HG02870 (cell line): ENCODE measurements around the gene CNFN.

Experiments
- ATAC-seq: cut with Tn5 transposase; IDR thresholded peaks from one replicate; pipeline ENCODE4 v1.9.1; 2021; ENCODE audit warnings: mild to moderate bottlenecking, moderate library complexity; ENCODE audit not compliant: unreplicated experiment

Gene CNFN

DNA sequence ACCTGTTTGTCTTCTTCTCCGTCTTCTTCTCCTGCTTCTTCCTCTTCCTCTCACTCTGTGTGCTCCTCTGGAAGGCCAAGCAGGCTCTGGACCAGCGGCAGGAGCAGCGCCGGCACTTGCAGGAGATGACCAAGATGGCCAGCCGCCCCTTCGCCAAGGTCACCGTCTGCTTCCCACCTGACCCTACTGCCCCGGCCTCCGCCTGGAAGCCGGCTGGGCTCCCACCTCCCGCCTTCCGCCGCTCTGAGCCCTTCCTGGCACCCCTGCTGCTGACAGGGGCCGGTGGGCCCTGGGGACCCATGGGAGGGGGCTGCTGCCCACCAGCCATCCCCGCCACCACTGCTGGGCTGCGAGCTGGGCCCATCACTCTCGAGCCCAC lies 13.9 kb downstream of the CNFN start:
- no peak for ATAC-seq

DNA sequence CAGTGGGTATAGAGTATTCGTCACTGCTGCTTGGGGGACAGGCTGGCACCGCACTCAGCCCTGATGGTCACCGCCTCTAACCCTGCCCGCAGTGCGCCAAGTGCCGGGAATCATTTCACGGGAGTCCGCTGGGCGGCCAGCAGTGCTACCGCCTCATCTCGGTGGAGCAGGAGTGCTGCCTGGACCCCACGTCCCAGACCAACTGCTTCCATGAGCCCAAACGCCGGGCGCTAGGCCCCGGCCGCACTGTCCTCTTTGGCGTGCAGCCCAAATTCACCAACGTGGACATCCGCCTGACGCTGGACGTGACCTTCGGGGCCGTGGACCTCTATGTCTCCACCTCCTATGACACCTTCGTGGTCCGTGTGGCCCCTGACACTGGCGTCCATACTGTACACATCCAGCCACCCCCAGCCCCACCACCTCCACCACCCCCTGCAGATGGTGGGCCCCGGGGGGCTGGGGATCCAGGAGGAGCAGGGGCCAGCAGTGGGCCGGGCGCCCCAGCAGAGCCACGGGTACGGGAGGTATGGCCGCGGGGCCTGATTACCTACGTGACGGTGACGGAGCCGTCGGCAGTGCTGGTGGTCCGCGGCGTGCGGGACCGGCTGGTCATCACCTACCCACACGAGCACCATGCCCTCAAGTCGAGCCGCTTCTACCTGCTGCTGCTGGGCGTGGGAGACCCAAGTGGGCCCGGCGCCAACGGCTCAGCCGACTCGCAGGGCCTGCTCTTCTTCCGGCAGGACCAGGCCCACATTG lies 14.5 kb downstream of the CNFN start:
- no peak for ATAC-seq

DNA sequence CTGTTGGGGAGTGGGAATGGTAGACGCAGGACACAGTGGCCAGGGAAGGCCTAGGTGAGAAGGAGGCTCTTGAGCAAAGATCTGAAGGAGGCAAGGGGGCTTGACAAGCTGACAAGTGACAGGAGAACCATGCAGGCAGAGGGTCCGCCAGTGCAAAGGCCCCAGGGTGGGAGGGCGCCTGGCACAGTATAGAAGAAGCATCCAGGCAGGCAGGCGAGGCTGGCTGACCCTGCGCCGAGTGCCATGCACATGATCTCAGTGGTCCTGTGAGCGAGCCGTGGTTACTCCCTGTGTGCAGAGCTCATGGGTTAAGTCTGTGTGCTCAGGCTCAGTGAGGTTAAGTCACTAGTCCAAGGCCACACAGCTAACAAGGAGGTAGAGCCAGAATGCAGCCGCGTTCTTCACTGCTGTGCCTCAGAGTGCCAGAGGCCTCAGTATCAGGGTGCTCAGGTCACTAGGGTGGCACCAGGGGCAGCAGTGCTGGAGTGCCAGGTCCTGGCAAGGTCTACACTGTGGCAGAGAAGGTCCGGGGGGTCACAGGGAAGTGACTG lies 15.2 kb downstream of the CNFN start:
- no peak for ATAC-seq

DNA sequence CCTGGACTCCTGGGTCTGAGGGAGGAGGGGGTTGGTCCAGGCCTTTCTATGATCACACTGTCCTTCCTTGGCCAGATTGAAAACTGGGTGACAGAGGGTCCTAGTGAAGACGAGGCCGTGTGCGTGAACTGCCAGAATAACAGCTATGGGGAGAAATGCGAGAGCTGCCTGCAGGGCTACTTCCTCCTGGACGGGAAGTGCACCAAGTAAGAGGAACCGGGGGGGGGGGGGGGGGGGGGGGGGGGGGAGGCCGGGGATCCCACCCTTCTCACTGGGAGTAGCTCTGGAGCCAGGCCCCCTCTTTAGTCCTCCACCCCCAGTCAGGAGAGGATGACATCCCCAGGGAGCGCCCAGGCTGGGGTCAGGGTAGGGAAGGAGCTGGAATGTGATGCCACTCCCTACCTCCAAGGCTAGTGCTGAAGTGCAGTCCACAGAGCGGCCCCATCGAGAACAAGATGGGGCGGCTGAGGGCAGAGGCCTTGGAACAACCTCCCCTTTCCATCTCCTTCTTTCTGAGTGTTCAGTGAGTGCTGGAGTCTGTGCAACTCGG lies 19.4 kb downstream of the CNFN start:
- no peak for ATAC-seq

DNA sequence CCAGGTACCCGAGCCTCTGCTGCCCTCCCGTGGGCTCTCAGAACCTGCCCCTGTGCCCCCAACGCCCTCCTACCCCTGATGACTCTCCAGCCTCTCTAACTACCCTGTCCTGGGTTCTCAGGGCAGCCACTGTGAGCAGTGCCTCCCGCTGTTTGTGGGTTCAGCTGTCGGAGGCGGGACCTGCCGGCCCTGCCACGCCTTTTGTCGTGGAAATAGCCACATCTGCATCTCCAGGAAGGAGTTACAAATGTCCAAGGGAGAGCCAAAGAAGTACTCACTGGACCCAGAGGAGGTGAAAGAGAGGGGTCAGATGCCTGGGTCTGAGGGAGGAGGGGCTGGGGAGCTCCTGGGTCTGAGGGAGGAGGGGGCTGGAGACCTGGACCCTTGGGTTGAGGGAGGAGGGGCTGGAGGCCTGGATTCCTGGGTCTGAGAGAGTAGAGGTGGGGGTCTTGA lies 20.0 kb downstream of the CNFN start:
- no peak for ATAC-seq

DNA sequence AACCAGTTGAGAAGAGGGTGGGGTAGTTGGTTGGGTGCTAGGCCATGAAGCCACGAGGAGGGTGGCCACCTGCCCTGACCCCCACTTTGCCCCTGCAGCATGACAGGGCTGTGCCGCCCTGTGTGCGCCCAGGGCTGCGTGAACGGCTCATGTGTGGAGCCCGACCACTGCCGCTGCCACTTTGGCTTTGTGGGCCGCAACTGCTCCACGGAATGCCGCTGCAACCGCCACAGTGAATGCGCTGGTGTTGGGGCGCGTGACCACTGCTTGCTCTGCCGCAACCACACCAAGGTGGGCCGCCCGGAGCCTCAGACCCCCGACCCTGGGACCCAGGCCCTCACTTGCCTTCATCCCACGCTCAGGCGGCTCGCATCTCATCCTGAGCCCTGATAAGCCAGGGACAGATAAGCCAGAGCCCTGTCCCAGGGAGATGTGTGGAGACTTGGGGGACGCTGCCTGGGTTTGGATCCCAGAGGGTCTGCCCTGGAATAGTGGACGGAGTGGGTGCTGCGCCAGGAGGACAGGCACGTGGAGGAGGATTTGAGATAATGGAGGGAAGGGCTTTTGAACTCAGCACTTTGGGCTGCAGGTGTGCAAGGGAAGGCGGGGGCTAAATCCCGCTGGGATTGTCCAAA lies 20.5 kb downstream of the CNFN start:
- no peak for ATAC-seq

DNA sequence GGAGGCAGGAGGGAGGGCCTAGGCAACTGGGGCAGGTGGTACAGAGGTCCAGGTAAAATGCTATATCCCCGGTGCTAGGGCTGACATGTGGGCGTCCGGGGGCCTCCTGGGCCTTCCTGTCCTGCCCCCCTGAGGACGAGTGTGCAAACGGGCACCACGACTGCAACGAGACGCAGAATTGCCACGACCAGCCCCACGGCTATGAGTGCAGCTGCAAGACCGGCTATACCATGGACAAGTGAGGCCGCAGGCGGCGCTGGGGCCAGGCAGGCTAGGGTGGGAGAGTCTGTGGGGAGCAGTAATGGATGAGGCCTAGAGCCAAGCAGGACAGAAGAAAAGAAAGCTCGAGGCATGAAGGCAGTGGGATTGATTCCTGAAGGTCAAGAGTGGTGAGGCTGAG lies 21.3 kb downstream of the CNFN start:
- ATAC-seq = no peak

DNA sequence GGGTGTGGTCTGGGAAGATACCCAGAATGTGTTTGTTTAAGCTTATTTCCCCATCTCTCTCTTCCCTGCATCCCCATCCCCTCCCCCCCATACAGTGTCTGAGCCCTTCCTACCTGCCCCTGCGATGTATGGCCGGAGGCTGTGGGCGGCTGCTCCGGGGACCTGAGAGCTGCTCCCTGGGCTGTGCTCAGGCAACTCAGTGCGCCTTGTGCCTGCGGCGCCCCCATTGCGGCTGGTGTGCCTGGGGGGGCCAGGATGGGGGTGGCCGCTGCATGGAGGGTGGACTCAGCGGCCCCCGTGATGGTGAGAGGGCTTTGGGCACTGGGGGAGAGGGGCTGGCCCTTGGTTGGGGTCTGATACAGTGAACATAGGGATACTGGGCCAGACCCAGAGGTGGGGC lies 21.7 kb downstream of the CNFN start:
- no peak for ATAC-seq

DNA sequence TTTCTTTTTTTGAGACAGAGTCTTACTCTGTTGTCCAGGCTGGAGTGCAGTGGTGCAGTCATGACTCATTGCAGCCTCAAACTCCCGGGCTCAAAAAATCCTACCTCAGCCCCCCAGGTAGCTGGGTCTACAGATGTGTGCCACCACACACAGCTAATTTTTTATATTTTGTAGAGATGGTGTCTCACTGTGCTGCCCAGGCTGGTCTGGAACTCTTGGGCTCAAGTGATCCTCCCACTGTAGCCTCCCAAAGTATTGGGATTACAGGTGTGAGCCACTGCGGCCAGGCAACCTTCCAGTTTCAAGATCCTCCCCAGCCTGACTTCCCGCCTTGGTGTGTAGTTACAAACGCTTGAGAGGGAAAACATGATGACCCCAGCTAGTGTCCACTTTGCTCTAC lies 22.2 kb downstream of the CNFN start:
- ATAC-seq = no peak

DNA sequence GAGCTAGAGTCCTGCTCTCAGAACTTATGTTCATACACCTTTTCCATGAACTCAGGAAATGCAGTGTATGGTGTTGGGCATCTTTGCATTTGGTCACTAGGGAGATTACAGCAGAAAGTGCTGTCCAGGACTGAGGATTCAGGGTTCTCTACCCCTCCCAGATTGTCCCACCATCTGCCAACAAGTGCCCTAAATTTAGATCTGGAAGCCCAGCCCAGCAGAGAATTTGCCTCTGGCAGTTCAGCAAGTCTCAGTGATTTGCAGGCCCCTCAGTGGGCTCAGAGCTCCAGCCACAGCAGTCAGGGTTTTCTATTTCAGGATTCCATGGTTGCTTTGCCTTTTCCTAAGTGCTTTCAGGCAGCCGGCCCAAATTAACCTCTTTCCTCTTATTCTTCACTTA lies 23.4 kb downstream of the CNFN start:
- no peak for ATAC-seq

DNA sequence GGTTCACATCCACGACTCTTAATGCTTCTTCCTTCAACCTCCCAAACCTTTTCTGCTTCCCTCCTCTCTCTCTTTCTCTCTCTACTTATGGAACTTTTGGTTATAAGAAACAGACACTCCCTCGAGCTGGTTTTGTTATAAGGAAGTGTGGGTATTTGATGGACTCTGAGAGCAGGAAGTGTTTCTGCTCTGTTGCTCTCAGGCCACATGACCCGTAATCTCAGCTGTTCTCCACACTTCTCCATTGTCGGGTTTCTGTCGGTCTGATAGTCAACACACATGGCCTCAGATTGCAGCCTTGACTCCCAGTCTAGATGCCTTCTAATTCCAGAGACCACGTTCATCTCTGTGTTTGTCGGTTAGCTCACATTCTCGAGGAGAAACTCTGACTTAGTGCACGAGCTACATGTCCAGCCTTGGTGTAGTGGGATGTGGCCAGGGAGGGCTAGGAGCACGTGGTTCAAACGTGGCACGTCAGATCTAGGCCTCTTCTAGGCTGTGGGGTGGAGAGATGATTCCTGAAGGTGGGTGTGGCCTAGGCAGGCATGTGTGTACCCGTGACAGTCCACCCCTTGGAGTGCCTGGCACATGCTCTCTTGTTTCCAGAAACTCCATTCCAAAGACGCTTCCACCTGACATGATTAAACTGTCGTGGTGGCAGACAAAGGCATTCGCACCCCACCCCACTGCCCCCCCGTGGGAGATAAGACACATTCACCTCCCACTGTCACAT lies 26.3 kb downstream of the CNFN start:
- ATAC-seq = no peak

DNA sequence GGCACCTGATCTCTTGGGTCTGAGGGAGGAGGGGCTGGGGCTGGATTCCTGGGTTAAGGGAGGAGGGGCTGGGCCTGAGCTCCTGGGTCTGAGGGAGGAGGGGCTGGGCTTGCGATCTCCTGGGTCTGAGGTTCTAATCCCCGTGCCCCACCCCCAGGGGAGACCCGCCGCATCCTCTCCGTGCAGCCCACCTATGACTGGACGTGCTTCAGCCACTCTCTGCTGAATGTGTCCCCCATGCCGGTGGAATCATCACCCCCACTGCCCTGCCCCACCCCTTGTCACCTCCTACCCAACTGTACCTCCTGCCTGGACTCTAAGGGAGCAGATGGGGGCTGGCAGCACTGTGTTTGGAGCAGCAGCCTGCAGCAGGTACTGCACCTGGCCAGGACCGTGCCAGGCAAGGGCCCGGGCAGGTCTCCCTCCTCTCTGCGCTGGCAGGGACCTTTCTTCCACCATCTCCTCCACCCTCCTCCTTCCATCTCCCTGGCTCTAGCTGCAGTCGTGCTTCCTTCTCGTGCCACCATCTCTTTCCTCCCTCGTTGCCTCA lies 27.1 kb downstream of the CNFN start:
- no peak for ATAC-seq

DNA sequence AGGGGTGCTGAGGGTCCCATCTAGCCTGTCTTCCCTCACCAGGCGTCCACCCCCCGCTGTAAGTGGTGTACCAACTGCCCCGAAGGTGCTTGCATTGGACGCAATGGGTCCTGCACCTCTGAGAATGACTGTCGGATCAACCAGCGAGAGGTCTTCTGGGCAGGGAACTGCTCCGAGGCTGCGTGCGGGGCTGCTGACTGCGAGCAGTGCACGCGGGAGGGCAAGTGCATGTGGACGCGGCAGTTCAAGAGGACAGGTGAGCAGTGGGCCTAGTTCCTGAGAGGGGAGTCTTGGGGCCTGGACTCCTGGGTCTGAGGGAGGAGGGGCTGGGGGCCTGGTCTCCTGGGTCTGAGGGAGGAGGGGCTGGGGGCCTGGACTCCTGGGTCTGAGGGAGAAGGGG lies 27.8 kb downstream of the CNFN start:
- no peak for ATAC-seq

DNA sequence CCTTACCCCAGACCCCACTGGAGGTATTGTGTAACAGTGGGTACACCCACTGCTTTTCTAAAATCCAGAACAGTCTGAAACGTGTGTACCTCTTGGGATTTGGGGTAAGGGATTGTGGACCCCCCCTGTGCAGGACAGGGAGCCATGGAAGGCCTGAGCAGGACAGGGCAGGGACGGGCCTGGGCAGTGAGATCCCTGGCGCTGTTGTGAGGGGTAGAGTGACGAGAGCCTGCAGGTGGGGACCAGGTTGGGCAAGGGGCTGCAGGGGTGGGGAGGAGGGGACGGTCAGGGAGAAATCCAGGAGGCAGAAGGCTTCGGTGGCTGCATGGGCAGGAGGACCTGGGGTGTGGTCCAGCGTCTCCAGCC lies 28.6 kb downstream of the CNFN start:
- ATAC-seq = no peak

DNA sequence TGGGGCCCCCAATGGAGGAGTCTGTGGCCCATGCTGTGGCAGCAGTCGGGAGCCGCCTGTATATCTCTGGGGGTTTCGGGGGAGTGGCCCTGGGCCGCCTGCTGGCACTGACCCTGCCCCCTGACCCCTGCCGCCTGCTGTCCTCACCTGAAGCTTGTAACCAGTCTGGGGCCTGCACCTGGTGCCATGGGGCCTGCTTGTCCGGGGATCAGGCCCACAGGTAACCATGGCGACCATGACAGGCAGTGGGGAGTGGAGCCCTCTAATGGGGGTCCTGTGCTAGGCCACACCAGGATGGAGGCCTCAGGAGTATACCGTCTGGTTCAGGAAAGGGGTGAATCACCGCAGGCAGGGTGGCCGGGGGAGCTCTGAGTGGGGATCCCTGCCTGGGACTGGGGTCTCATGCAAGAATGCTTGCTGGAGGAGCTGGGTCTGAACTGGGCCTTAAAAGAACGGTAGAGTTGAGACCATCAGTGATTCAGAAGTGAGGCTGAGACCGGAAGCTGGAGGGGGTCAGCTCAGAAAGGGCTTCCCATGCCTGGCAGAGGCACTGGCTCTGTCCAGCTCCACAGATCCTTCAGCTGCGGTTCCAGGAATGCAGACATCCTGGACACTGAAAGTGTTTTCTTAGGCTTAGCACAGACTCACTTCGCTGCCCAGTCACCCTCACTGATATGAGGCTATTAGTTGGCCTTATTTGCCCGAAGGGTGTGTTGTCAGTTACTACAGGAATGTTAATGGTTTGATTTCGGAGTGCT lies 29.1 kb downstream of the CNFN start:
- no peak for ATAC-seq

DNA sequence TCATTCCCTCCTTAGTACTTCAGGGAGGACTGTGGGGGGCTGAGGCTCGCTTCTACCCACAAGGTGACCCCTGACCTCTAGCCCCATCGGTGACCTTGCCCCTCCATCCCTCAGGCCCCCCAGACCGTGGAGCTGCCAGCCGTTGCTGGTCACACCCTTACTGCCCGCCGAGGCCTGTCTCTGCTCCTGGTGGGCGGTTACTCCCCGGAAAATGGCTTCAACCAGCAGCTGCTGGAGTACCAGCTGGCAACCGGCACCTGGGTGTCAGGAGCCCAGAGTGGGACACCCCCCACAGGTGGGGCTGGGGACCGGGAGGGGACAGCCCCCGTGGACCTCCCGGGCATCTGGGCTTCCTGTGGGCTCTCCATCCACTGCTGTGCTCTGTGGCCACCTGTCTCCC lies 32.8 kb downstream of the CNFN start:
- ATAC-seq = no peak

DNA sequence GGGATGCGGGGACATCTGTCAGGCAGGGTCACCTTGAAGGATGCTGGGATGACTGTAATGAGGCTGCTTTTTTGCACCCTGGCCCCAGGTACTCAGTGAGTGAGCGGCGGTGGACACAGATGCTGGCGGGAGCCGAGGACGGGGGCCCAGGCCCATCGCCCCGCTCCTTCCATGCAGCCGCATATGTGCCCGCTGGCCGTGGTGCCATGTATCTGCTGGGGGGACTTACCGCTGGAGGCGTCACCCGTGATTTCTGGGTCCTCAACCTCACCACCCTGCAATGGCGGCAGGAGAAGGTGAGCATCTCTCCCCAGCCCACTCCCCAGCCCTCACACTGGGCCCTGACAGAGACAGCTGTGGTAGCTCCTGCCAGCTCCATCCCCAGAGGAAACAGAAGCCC lies 33.4 kb downstream of the CNFN start:
- no peak for ATAC-seq

DNA sequence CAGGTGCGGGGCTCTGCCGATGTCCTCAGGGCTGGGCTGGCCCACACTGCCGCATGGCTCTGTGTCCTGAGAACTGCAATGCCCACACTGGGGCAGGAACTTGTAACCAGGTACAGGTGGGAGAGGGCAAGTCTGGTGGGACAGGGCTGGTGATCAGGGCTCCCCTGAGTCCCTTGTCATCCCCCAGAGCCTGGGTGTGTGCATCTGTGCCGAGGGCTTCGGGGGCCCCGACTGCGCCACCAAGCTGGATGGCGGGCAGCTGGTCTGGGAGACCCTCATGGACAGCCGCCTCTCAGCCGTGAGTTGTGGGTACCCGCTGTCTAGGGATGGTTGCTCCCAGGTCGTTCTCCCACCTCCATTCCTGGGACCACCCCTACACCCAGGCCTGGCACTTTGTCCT lies 34.2 kb downstream of the CNFN start:
- no peak for ATAC-seq

DNA sequence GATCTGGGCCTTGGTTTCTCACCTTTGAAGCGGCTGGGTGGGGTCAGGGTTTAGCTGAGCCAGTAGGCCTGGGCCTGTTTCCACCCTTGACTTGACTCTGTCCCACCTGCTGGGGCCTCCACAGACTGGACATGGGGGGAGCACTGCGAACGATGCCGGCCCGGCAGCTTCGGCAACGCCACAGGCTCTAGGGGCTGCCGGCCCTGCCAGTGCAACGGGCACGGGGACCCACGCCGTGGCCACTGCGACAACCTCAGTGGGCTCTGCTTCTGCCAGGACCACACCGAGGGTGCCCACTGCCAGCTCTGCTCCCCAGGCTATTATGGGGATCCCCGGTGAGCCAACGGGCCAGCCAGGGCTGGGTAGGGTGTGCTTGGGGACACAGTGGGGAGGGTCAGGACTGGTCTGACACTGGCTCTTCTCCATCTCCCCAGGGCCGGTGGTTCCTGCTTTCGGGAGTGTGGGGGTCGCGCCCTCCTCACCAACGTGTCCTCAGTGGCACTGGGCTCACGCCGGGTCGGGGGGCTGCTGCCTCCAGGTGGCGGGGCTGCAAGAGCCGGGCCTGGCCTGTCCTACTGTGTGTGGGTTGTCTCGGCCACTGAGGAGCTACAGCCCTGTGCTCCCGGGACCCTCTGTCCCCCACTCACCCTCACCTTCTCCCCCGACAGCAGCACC lies 36.6 kb downstream of the CNFN start:
- ATAC-seq = no peak
